HG02970 (cell line): ENCODE measurements around the gene NOXA1.
"Not testable (repeated sequence)": the region's sequence is repeated elsewhere in the genome, so short reads cannot be mapped to it uniquely, and the experiment has no call there.

Experiments used
- ATAC-seq: cut with Tn5 transposase; IDR thresholded peaks from one replicate; pipeline ENCODE4 v1.9.1; 2021; ENCODE audit warnings: mild to moderate bottlenecking, moderate library complexity, moderate number of reproducible peaks; ENCODE audit not compliant: unreplicated experiment, low FRiP score

Gene NOXA1

GRCh38 chr9:137461663-137462395, 38.6 kb downstream of the NOXA1 start:
- no peak for ATAC-seq

- no peak for ATAC-seq
Observed at GRCh38 chr9:137462396-137462985, 39.3 kb downstream of the NOXA1 start.

GRCh38 chr9:137462986-137463930, 40.1 kb downstream of the NOXA1 start:
- ATAC-seq, result no peak

GRCh38 chr9:137463931-137464290, 40.7 kb downstream of the NOXA1 start:
- ATAC-seq, result no peak

GRCh38 chr9:137464291-137464999, 41.3 kb downstream of the NOXA1 start:
- no peak for ATAC-seq

GRCh38 chr9:137465000-137465719, 42.0 kb downstream of the NOXA1 start:
- ATAC-seq, result no peak

GRCh38 chr9:137465720-137466388, 42.7 kb downstream of the NOXA1 start:
- ATAC-seq, result no peak

GRCh38 chr9:137466389-137467085, 43.3 kb downstream of the NOXA1 start:
- ATAC-seq, result not testable (repeated sequence)

- ATAC-seq, result no peak
Observed at GRCh38 chr9:137467161-137467581, 44.0 kb downstream of the NOXA1 start.

- ATAC-seq, result no peak
Observed at GRCh38 chr9:137467896-137468295, 44.7 kb downstream of the NOXA1 start.

- no peak for ATAC-seq
Observed at GRCh38 chr9:137470785-137471184, 47.6 kb downstream of the NOXA1 start.

GRCh38 chr9:137474271-137474670, 51.1 kb downstream of the NOXA1 start:
- ATAC-seq, result no peak

- ATAC-seq, result no peak
Observed at GRCh38 chr9:137475666-137476065, 52.5 kb downstream of the NOXA1 start.

- no peak for ATAC-seq
Observed at GRCh38 chr9:137476856-137477255, 53.7 kb downstream of the NOXA1 start.

- ATAC-seq, result no peak
Observed at GRCh38 chr9:137477778-137478612, 54.8 kb downstream of the NOXA1 start.

- no peak for ATAC-seq
Observed at GRCh38 chr9:137478613-137478961, 55.4 kb downstream of the NOXA1 start.

GRCh38 chr9:137478962-137479861, 56.0 kb downstream of the NOXA1 start:
- ATAC-seq, result no peak
